GM12878 (cell line): ENCODE results near the gene EHMT2. TPM values are rescaled to one million over a fixed set of nuclear protein-coding genes. Genes with fewer than 3 reads are reported as not detected.

Source experiments
- ATAC-seq: fragments of 200-7000 bp; cut with Tn5 transposase; 3 replicates; pipeline ENCODE4 v1.9.1; 2020; ENCODE audit warnings: mild to moderate bottlenecking, moderate library complexity
- BruUV-seq: library from RNA; stranded (reverse); fragments of 400-500 nt; replicated peaks from 2 replicates; lab custom pipeline; 2021; lab: Mats Ljungman, UMichigan
- CTCF ChIA-PET: fragments of 300-600 bp; sonication (Branson Sonifier 250); formaldehyde crosslinking; extraction: SDS; loops from one replicate; lab custom pipeline; 2021; ENCODE audit warnings: inconsistent platforms; lab: Yijun Ruan, JAX
- POLR2A ChIA-PET: fragments of 350-600 bp; formaldehyde crosslinking; extraction: SDS; loops from one replicate; lab custom pipeline; 2021; ENCODE audit warnings: inconsistent platforms; lab: Charles Lee
- RAD21 ChIA-PET: fragments of 300-600 bp; sonication (Branson Sonifier 250); formaldehyde crosslinking; loops from one replicate; lab custom pipeline; 2023; ENCODE audit warnings: antibody characterized with exemption; ENCODE audit not compliant: unreplicated experiment; lab: Charles Lee
- SMC1A ChIA-PET: fragments of 300-600 bp; sonication (Branson Sonifier 250); formaldehyde crosslinking; loops from one replicate; lab custom pipeline; 2023; ENCODE audit not compliant: unreplicated experiment, uncharacterized antibody; lab: Charles Lee
- DNase-seq: peaks from one replicate; pipeline ENCODE4 v3.0.0-alpha.2; 2011; ENCODE audit warnings: low read depth, low spot score
- FAIRE-seq: peaks from 3 replicates; lab custom pipeline; 2011; peaks lifted over from hg19 to GRCh38; lab: Jason Lieb, UNC
- H2AFZ ChIP-seq: 2 replicates; pipeline ENCODE4 v1.6.0; 2011; ENCODE audit warnings: low read depth, low read length, control low read depth; ENCODE audit not compliant: control insufficient read depth
- H3K27ac ChIP-seq: 2 replicates; pipeline ENCODE4 v1.5.1; 2011; ENCODE audit warnings: control low read depth; ENCODE audit not compliant: control insufficient read depth, insufficient read depth
- H3K27me3 ChIP-seq, 2 experiments: replicated peaks in 1 of 2; 2 replicates each; pipeline versions ENCODE4 v1.6.0 to v1.6.1; 2011; ENCODE audit warnings: low read length in 1 of 2; ENCODE audit not compliant: control insufficient read depth in 2 of 2, insufficient read depth in 2 of 2
- H3K36me3 ChIP-seq, 2 experiments: 2 replicates each; pipeline ENCODE4 v1.5.1; 2011; ENCODE audit warnings: low read length in 1 of 2; ENCODE audit not compliant: control insufficient read depth in 2 of 2, insufficient read depth in 2 of 2
- H3K4me1 ChIP-seq: 2 replicates; pipeline ENCODE4 v1.6.1; 2011; ENCODE audit warnings: mild to moderate bottlenecking, low read length, moderate library complexity, mixed read lengths; ENCODE audit not compliant: control insufficient read depth, insufficient read depth
- H3K4me2 ChIP-seq: 2 replicates; pipeline ENCODE4 v1.6.0; 2011; ENCODE audit warnings: control low read depth; ENCODE audit not compliant: control insufficient read depth, insufficient read depth
- H3K4me3 ChIP-seq: fragments of 200-600 bp; sonication (generic); 2 replicates; pipeline ENCODE4 v1.5.1; 2016
- H3K79me2 ChIP-seq: 2 replicates; pipeline ENCODE4 v1.6.0; 2011; ENCODE audit warnings: low read length; ENCODE audit not compliant: control insufficient read depth, insufficient read depth
- H3K9ac ChIP-seq: 2 replicates; pipeline ENCODE4 v1.8.0; 2011; ENCODE audit warnings: low read length, control low read depth, mixed read lengths; ENCODE audit not compliant: control insufficient read depth, insufficient read depth
- H3K9me3 ChIP-seq: replicated peaks from 3 replicates; pipeline ENCODE4 v1.5.1; 2011; ENCODE audit warnings: mild to moderate bottlenecking, low read length; ENCODE audit not compliant: control insufficient read depth, insufficient read depth
- H4K20me1 ChIP-seq: 2 replicates; pipeline ENCODE4 v1.6.0; 2011; ENCODE audit not compliant: control insufficient read depth, insufficient read depth
- BMI1 ChIP-seq: fragments of 450-650 bp; IDR thresholded peaks from 2 replicates; pipeline ENCODE4 v1.6.1; 2016; ENCODE audit warnings: mild to moderate bottlenecking, moderate library complexity, borderline replicate concordance
- FOXM1 ChIP-seq: IDR thresholded peaks from 2 replicates; pipeline ENCODE4 v1.6.1; 2012; ENCODE audit warnings: low read depth, mild to moderate bottlenecking, inconsistent platforms, low read length, moderate library complexity
- GATAD2B ChIP-seq: fragments of 450-650 bp; conservative IDR thresholded peaks from 2 replicates; pipeline ENCODE4 v1.6.1; 2017; ENCODE audit warnings: low read depth, mild to moderate bottlenecking, moderate library complexity
- MYC ChIP-seq: IDR thresholded peaks from 2 replicates; pipeline ENCODE4 v1.6.1; 2011; ENCODE audit warnings: mild to moderate bottlenecking, low read length, moderate library complexity, inconsistent platforms; ENCODE audit not compliant: insufficient read depth, insufficient replicate concordance, insufficient read length, severe bottlenecking
- SIX5 ChIP-seq: IDR thresholded peaks from 2 replicates; pipeline ENCODE4 v1.6.1; 2011; ENCODE audit warnings: mild to moderate bottlenecking, low read depth, low read length, moderate library complexity; ENCODE audit not compliant: severe bottlenecking
- SUPT20H ChIP-seq: IDR thresholded peaks from 2 replicates; pipeline ENCODE4 v1.6.1; 2011; ENCODE audit warnings: low read depth, mild to moderate bottlenecking, low read length, moderate library complexity, borderline replicate concordance; ENCODE audit not compliant: control insufficient read depth
- TARDBP ChIP-seq: IDR thresholded peaks from 2 replicates; pipeline ENCODE4 v1.6.1; 2016; ENCODE audit warnings: borderline replicate concordance
- ZBED1 ChIP-seq: IDR thresholded peaks from 2 replicates; pipeline ENCODE4 v1.6.1; 2016; ENCODE audit warnings: borderline replicate concordance
- ZNF207 ChIP-seq: fragments of 450-650 bp; IDR thresholded peaks from 2 replicates; pipeline ENCODE4 v1.6.1; 2014; ENCODE audit warnings: antibody characterized with exemption, mild to moderate bottlenecking, borderline replicate concordance
- ZNF274 ChIP-seq: IDR thresholded peaks from one replicate; pipeline ENCODE4 v1.8.0; 2011; ENCODE audit not compliant: insufficient read length, insufficient read depth
- WGBS: methylation state at CpG from one replicate; pipeline ENCODE4 v1.1.6; 2016; ENCODE audit warnings: low lambda C conversion rate; ENCODE audit not compliant: insufficient replicate concordance, insufficient coverage; ENCODE audit errors: missing lambda C conversion rate; 5-methylcytosine and 5-hydroxymethylcytosine counted together
- in situ Hi-C: fragments of 300-500 bp; cut with MboI; formaldehyde crosslinking; loops from 9 replicates; pipeline ENCODE4 v1.14.3; 2018; ENCODE audit warnings: mixed read lengths
- intact Hi-C: fragments of 100-400 bp; cut with micrococcal nuclease; formaldehyde crosslinking; loops from one replicate; pipeline ENCODE4 v1.14.2; 2022; ENCODE audit not compliant: unreplicated experiment
- polyA plus RNA-seq, 11 experiments: library from polyadenylated mRNA; depleted of rRNA in 4 of 11; unstranded in 6 of 11; stranded (reverse) in 5 of 11; fragments of >200 nt; fragmentation: Nextera tagmentation in 4 of 11; fragmentation: Illumina TruSeq in 1 of 11; extraction: Ambion mirVana in 4 of 11; extraction: Trizol in 1 of 11; gene quantifications; 1 replicate in 1 of 11; 2 replicates in 10 of 11; pipeline versions ENCODE4 v1.2.1 to v1.2.3, GENCODE V29; 2011 to 2016; ENCODE audit warnings: inconsistent platforms in 2 of 11, missing spikeins in 2 of 11, low read depth in 1 of 11
- total RNA-seq, 4 experiments: library from RNA; depleted of rRNA in 3 of 4; stranded (reverse); fragments of >200 nt in 3 of 4; fragmentation: Illumina TruSeq in 1 of 4; extraction: Trizol in 1 of 4; gene quantifications; 2 replicates each; pipeline versions ENCODE4 v1.2.1 to v1.2.3, GENCODE V29; 2013 to 2021
- TF ChIP-seq, protein P1 (sequence below): fragments of 450-650 bp; IDR thresholded peaks from 2 replicates; pipeline ENCODE4 v1.6.1; 2017; ENCODE audit warnings: antibody characterized with exemption, mild to moderate bottlenecking, moderate library complexity

The EHMT2 gene
- total and polyA plus RNA-seq, 10 of the 15 experiments (the other 5 are each of a cell fraction or from before 2014, with no cell fraction given) = 1.7 to 53.2 (median 36.3) TPM

- TF ChIP-seq GATAD2B (no peak), SIX5 (no peak), MYC (no peak), TARDBP (no peak)
- H3K9ac ChIP-seq = no peak overlapping the region
- H3K79me2 ChIP-seq = no peaks in the 10 kb centered on the region
- H3K4me2 ChIP-seq = no peak overlapping the region
- ChIA-PET CTCF (interaction anchor here (0.6 to 1.0 kb wide), 2 partner anchors 13 to 131 kb away, joined by 3 to 4 read pairs; no protein-coding TSS in a partner anchor), RAD21 (no interaction called here), SMC1A (no interaction called here), POLR2A (interaction anchor here (0.7 kb wide), 1 partner anchor 470 kb away, joined by 5 read pairs; no protein-coding TSS in a partner anchor)
- no peak overlapping the region for H3K4me3 ChIP-seq
- FAIRE-seq = no peak
- no peak for DNase-seq
- no peak overlapping the region for H3K27ac ChIP-seq
- H3K9me3 ChIP-seq = no peaks in the 10 kb centered on the region
- no peaks in the 10 kb centered on the region for H3K27me3 ChIP-seq
- no TSS peak for BruUV-seq
- ATAC-seq = no peak
- no peaks in the 10 kb centered on the region for H4K20me1 ChIP-seq
- WGBS = 91% methylated on average over 2 of the region's 2 CpGs
- no peak overlapping the region for H2AFZ ChIP-seq
- H3K36me3 ChIP-seq = no peaks in the 10 kb centered on the region
- intact Hi-C loops (no loop called here), in situ Hi-C loops (no loop called here)
- no peaks in the 10 kb centered on the region for H3K4me1 ChIP-seq
Measured at GRCh38 chr6:31850765-31851484, 46.6 kb downstream of the EHMT2 start.

DNA sequence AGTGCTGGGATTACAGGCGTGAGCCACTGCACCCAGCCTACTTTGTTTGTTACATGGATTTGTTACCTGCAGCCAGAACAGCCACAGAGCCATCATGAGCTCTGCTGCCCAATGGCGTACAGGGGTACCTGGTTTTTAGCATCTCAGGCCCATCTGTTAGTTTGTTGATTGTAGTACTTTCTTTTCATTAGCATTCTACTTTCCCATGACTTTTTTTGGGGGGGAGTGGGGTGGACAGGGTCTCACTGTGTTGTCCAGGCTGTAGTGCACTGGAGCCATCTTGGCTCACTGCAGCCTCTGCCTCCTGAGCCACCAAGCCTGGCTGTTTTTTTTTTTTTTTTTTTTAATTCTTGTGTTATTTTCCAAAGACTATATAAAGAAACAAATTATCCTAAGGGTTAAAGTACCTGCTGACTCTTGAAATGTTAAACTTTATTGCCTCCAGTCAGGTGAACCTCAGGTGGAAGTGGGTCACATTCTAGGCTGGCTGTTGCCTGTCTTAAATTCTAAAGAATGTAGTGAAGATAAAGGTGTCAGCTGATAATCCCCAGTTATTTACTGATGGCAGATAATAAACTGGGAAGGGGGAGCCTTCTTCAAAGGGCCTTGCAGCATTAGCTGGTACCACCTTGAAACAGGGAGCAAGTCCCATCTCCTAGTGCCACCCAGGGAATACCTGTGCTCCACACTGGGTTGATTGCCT, 50.1 kb downstream of the EHMT2 start:
- H2AFZ ChIP-seq = no peak overlapping the region
- SMC1A ChIA-PET = interaction anchor here (0.6 kb wide), 1 partner anchor 194 kb away, joined by 3 read pairs; no protein-coding TSS in a partner anchor
- FAIRE-seq = no peak
- H3K36me3 ChIP-seq = no peaks in the 10 kb centered on the region
- H3K79me2 ChIP-seq = no peaks in the 10 kb centered on the region
- no peaks in the 10 kb centered on the region for H3K27me3 ChIP-seq
- intact Hi-C loops = no loop called here
- ATAC-seq = no peak
- TF ChIP-seq SUPT20H (no peak), BMI1 (no peak), ZNF274 (no peak), FOXM1 (no peak), ZBED1 (no peak), GATAD2B (no peak), ZNF207 (no peak)
- TF ChIP-seq, protein P1, sequence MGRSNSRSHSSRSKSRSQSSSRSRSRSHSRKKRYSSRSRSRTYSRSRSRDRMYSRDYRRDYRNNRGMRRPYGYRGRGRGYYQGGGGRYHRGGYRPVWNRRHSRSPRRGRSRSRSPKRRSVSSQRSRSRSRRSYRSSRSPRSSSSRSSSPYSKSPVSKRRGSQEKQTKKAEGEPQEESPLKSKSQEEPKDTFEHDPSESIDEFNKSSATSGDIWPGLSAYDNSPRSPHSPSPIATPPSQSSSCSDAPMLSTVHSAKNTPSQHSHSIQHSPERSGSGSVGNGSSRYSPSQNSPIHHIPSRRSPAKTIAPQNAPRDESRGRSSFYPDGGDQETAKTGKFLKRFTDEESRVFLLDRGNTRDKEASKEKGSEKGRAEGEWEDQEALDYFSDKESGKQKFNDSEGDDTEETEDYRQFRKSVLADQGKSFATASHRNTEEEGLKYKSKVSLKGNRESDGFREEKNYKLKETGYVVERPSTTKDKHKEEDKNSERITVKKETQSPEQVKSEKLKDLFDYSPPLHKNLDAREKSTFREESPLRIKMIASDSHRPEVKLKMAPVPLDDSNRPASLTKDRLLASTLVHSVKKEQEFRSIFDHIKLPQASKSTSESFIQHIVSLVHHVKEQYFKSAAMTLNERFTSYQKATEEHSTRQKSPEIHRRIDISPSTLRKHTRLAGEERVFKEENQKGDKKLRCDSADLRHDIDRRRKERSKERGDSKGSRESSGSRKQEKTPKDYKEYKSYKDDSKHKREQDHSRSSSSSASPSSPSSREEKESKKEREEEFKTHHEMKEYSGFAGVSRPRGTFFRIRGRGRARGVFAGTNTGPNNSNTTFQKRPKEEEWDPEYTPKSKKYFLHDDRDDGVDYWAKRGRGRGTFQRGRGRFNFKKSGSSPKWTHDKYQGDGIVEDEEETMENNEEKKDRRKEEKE = no peak
- 75% methylated on average over 2 of the region's 2 CpGs for WGBS
- no peak overlapping the region for H3K27ac ChIP-seq
- POLR2A ChIA-PET = interaction anchor here (1.0 kb wide), 1 partner anchor 109 kb away, joined by 3 read pairs; no protein-coding TSS in a partner anchor
- in situ Hi-C loops = no loop called here
- DNase-seq = no peak
- H3K4me3 ChIP-seq = no peak overlapping the region
- no peaks in the 10 kb centered on the region for H3K9me3 ChIP-seq
- CTCF ChIA-PET = interaction anchor here (1.4 kb wide), 1 partner anchor 43 kb away, joined by 6 read pairs; no protein-coding TSS in a partner anchor
- no peaks in the 10 kb centered on the region for H3K4me1 ChIP-seq
- H4K20me1 ChIP-seq = no peaks in the 10 kb centered on the region
- H3K9ac ChIP-seq = no peak overlapping the region
- RAD21 ChIA-PET = no interaction called here
- H3K4me2 ChIP-seq = no peak overlapping the region
- BruUV-seq = no TSS peak
